ENCODE measurements around the gene ZC3H7B. TPM values are rescaled to one million over a fixed set of nuclear protein-coding genes. Genes with fewer than 3 reads are reported as not detected.

The ZC3H7B gene
- total RNA-seq (10 to 100 TPM; 20.1 to 32.2 (median 25.8) TPM), polyA plus RNA-seq (10 to 100 TPM; 13.2 to 43.3 (median 15.7) TPM)

DNA sequence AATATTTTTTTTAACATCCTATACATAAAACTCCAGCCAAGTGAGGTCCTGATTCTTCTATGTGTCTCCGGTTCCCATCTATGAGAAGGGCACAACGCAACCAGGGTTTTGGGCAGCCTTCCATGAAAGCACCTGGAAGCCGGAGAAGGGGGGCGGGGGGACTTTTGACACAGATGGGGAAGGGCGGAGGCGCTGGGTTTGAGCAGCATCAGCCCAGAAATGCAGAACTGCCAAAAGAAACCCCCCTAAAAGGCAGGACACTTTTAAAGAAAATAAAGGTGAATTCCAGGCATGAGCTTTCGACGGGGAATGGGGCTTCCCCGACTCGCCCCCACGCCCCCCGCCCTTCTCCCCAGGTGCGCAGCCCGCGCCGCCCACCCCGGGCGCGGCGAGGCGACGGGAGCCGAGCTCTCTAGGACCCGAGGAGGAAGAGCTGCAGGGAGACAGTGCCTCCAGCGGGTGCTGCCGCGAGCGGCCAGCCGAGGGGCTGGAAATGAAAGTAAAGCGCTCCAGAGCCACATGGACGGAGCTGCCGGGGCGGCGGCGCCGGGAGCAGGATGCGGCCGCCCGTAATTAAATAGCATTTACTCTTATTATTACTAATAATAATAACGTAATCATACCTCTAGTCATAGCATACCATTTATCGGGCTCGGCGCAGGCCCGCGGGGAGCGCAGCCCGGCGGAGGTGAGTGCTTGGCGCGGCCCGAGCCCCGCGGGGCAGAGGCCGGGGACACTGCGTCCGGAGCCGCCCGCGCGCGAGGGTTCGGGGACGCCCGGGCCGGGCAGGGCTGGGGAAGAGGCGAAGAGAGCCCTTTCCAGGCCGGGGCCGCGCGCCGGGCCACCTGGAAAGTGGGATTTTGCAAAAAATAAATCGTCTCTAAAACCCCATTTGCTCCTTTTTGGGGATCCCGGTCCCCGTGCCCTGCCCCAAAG, at the start of gene ZC3H7B:
ZC3H7B (plus strand) TSS at position 441 of the 936 bp plus-strand sequence. CDS start 19,136 bp downstream, outside the sequence.
- Histone ChIP-seq H3K4me3 (peak within 1 kb of the TSS; percentile 78 to 99 (median 95)), H3K36me3 (no peaks in the 10 kb centered on the region), H3K4me1 (peaks cover 0 to 30% (median 28%) of the 10 kb centered on the region in 4 donors), H3K9me3 (no peaks in the 10 kb centered on the region), H3K27me3 (no peaks in the 10 kb centered on the region), H3K27ac (peak within 1 kb of the TSS; percentile 81 to 92 (median 88))
- intact Hi-C loops (cut with DNase I): loop anchor here (5.0 kb wide), 3 partner anchors 66 to 321 kb away; partner anchors contain the start of genes DESI1 and XRCC6
- peak; percentile 92 for DNase-seq
- TF ChIP-seq EP300 (IDR thresholded peaks at IDR 0.05) (no peak), POLR2AphosphoS5 (IDR thresholded peaks at IDR 0.05) (peak; percentile 47 to 79 (median 72)), POLR2A (IDR thresholded peaks at IDR 0.05) (peak; percentile 38 to 52)
- TF ChIP-seq, protein P1, sequence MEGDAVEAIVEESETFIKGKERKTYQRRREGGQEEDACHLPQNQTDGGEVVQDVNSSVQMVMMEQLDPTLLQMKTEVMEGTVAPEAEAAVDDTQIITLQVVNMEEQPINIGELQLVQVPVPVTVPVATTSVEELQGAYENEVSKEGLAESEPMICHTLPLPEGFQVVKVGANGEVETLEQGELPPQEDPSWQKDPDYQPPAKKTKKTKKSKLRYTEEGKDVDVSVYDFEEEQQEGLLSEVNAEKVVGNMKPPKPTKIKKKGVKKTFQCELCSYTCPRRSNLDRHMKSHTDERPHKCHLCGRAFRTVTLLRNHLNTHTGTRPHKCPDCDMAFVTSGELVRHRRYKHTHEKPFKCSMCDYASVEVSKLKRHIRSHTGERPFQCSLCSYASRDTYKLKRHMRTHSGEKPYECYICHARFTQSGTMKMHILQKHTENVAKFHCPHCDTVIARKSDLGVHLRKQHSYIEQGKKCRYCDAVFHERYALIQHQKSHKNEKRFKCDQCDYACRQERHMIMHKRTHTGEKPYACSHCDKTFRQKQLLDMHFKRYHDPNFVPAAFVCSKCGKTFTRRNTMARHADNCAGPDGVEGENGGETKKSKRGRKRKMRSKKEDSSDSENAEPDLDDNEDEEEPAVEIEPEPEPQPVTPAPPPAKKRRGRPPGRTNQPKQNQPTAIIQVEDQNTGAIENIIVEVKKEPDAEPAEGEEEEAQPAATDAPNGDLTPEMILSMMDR (IDR thresholded peaks at IDR 0.05): peak in 3 of 4 experiments; percentile 31 to 65 (median 39)
- 0% methylated on average over 74 of the region's 74 CpGs for WGBS, 2 donors

DNA sequence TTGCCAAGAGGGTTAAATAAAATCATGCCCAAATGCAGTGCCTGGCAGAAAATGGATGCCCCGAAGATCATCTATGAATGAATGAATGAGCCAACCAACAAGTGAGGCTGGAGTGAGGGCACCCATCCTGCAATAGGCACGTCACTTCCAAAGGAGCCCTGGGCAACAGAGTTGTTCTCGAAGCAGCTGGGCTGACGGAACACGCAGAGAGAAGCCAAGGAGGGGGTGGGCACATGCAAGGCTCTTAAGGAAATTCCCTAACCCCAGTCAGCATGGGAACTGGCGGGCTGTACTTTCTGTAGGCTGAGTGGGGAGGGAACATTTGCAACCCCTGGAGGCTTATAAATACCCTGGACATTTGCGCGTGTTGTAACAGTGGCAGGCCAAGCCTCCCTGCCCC, 49.0 kb upstream of the ZC3H7B start:
- 92 to 96% methylated on average over 8 of the region's 8 CpGs for WGBS, 2 donors
- Histone ChIP-seq H3K9me3 (no peaks in the 10 kb centered on the region), H3K27ac (no peak overlapping the region), H3K4me3 (no peak overlapping the region), H3K27me3 (no peaks in the 10 kb centered on the region), H3K4me1 (peaks cover 0 to 10% (median 3%) of the 10 kb centered on the region in 4 donors), H3K36me3 (peaks cover 46 to 93% (median 56%) of the 10 kb centered on the region in 4 donors)
- intact Hi-C loops (cut with DNase I): no loop called here
- TF ChIP-seq, protein P1 (IDR thresholded peaks at IDR 0.05): no peak
- TF ChIP-seq EP300 (IDR thresholded peaks at IDR 0.05) (no peak), POLR2AphosphoS5 (IDR thresholded peaks at IDR 0.05) (no peak), POLR2A (IDR thresholded peaks at IDR 0.05) (no peak)
- DNase-seq: no peak

DNA sequence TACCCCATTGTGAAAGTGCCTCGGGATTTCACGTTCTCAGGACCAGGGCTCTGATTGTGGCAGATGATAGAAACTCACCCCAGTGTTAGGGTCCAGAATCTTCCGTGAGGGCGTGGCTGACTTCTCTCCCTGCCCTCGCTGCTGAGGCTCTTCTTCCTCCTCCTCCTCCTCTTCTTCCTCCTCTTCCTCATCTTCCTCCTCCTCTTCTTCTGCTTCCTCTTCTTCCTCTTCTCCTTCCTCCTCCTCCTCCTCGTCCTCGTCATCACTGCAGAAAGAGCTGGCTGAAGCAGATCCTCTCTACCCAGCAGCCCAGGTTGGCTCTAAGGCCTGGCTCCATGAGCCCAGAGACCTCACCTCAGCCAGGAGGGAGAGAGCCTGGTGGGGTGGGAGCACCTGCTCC, 47.1 kb upstream of the ZC3H7B start:
- intact Hi-C loops (cut with DNase I): no loop called here
- 88 to 90% methylated on average over 7 of the region's 7 CpGs for WGBS, 2 donors
- peaks cover 45 to 92% (median 48%) of the 10 kb centered on the region in 4 donors for H3K36me3 ChIP-seq

DNA sequence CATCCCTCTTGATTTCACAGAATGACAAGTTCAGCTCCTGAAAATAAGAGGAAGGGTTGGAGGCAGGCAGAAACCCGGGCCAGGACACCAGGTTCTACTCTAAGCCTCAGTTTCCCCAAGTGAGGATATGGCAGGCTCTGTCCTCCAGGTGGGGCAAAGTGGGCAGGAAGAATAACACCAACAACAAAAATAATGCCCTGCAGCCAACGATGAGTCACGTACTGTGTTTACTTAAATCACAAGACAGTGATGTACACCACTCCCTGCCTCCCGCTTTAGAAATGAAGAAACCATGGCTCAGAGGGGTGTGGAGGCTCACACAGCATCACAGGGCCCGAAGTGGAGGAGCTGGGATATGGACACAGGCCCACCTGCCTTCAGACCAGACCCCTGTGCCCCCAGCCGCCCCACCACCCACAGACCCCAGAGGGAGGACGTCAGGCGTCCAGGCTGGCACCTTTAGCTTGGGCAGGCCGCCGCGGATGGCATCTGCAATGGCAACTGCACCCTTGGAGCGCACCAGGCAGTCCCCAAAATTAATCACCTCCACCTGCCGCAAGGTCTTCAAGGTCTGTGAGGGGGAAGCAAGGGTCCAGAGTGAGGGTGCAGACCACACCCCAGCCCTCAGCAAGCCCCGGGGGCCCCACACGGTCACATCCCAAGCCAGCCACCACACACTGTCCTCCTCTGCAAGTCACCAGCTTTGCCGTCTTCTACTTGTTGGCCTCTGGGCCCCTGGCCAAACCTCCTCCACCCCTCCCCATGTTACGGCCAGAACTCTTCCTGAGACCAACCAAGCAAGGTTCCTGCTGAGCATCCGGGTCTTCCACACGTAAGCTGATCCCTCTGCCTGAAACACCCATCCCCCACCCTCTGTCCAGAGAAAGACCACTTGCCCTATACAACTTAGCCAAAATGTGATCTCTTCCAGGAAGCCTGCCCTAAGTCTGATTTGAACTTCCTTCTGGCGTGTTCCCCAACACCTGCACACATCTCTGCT, 44.8 kb upstream of the ZC3H7B start:
- TF ChIP-seq, protein P1 (IDR thresholded peaks at IDR 0.05): no peak
- TF ChIP-seq POLR2AphosphoS5 (IDR thresholded peaks at IDR 0.05) (no peak), POLR2A (IDR thresholded peaks at IDR 0.05) (no peak), EP300 (IDR thresholded peaks at IDR 0.05) (no peak)

More for the DNA sequence above, 47.1 kb upstream of the ZC3H7B start:
- Histone ChIP-seq H3K27me3 (no peaks in the 10 kb centered on the region), H3K4me1 (peaks cover 0 to 10% (median 3%) of the 10 kb centered on the region in 4 donors), H3K4me3 (no peak overlapping the region), H3K9me3 (no peaks in the 10 kb centered on the region), H3K27ac (no peak overlapping the region)
- DNase-seq: no peak
- TF ChIP-seq EP300 (IDR thresholded peaks at IDR 0.05) (no peak), POLR2AphosphoS5 (IDR thresholded peaks at IDR 0.05) (no peak), POLR2A (IDR thresholded peaks at IDR 0.05) (no peak)
- TF ChIP-seq, protein P1 (IDR thresholded peaks at IDR 0.05): no peak

More for the DNA sequence above, 44.8 kb upstream of the ZC3H7B start:
- whole genome bisulfite sequencing, 2 donors: 84 to 87% methylated on average over 20 of the region's 20 CpGs
- no peak for DNase-seq
- Histone ChIP-seq H3K4me3 (no peak overlapping the region), H3K36me3 (peaks cover 25 to 92% (median 37%) of the 10 kb centered on the region in 4 donors), H3K27me3 (no peaks in the 10 kb centered on the region), H3K4me1 (peaks cover 0 to 10% (median 3%) of the 10 kb centered on the region in 4 donors), H3K27ac (peak overlapping the region in 2 of 4 donors; percentile 25 to 27), H3K9me3 (no peaks in the 10 kb centered on the region)
- intact Hi-C loops (cut with DNase I): no loop called here
